DMS114 treated with DMSO at 0.1 percent for 48 hours (cell line): ENCODE data around the gene MAB21L4.

Experiments used
- DNase-seq: peaks from one replicate; lab custom pipeline; 2025; ENCODE audit not compliant: unreplicated experiment; lab: John Stamatoyannopoulos, UW

Gene MAB21L4

GRCh38 chr2:240884745-240885144, 11.2 kb downstream of the MAB21L4 start:
- DNase-seq = no peak

GRCh38 chr2:240884221-240884620, 11.7 kb downstream of the MAB21L4 start:
- no peak for DNase-seq

- no peak for DNase-seq
Observed at GRCh38 chr2:240881913-240882312, 14.0 kb downstream of the MAB21L4 start.

DNA sequence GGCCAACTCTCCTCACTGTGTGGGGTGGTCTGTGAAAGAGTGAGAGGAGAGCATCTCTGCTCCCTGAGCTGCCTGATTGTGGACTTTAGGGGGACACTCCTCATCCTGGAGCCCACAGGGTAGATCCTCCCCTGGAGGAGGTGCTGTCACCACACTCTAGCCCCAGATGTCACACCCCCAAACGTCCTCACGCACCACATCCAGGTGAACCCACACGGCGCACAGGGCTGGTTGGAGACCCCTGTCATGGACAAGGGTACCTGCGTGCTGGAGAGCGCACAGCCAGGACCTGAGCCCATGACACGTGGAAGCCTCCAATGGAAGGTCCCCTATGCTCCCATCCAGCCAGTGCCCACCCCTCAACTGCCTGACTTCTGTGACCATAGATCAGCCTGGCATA, 16.9 kb downstream of the MAB21L4 start:
- no peak for DNase-seq

GRCh38 chr2:240878341-240878936, 17.5 kb downstream of the MAB21L4 start:
- DNase-seq = no peak

- no peak for DNase-seq
Observed at GRCh38 chr2:240877460-240878340, 18.3 kb downstream of the MAB21L4 start.

DNA sequence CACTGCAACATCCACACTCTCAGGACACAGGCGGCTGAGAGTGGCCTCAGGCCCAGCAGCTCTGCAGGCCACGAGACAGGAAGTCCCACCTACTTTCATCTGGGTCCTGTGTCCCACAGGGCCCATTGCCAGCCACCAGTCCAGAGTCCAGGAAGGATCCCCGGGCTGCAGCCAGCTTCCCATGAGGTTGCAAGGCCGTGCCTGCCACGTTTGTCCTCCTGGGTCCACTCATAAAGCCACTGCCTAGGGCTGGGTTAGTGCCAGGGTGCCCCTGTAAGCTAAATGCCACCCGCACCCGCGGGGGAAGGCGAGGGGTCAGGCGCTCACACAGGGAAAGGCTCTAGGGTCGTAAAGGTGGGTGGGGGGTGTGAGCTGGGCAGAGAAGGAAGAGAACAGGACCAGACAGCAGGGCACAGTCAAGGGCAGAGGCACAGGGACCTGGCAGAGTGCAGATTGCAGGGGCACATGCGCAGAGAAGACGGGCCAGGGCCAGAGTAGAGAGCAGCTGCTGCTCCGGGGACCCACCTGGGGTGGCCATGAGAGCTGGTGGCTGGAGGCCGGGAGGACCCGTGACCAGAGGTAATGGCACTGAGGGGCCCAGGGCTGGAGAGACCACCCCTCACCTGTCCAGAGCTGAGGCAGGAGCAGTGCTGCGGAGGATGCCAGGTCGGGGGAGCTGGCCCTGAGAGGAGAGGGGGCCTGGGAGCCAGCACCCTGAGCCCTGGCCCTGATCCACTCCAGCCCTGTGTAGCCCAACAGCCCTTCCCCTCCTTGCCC, 19.3 kb downstream of the MAB21L4 start:
- no peak for DNase-seq

GRCh38 chr2:240876035-240876474, 19.9 kb downstream of the MAB21L4 start:
- no peak for DNase-seq

- DNase-seq = no peak
Observed at GRCh38 chr2:240875228-240876034, 20.5 kb downstream of the MAB21L4 start.

GRCh38 chr2:240874715-240875227, 21.2 kb downstream of the MAB21L4 start:
- no peak for DNase-seq

GRCh38 chr2:240873805-240874714, 21.9 kb downstream of the MAB21L4 start:
- no peak for DNase-seq

DNA sequence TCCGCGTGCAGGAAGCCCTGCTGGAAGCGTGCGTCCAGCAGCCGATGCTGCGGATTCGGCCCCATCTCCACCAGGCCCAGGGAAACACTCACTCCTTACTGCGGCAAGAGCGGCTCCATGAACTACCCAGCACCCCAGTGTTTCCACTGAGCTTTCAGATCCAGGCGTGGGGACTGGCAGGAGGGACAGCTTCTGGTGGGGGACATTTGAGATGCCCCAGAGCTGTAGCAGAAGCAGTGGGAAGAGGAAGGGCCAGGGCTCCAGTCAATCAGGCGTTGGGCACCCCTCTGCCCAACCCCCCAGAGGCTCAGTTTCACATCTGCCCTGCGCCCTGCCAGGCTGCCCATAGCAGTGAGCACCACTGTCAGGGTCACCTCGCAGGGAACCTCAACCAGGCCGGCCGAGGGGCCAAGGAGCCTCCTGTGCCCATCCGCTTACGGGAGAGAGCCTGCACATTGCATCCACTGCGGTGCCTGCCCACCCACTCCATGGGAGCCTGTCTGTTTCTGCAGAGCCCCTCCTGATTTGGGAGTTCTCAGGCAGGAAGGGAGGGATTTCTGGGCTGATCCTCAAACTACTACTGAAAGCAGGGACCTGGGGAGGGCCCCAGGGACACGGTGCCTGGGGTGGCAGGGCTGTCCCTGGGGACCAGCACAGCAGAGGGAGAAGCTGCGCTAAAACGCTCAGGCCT, 22.7 kb downstream of the MAB21L4 start:
- DNase-seq = no peak

DNA sequence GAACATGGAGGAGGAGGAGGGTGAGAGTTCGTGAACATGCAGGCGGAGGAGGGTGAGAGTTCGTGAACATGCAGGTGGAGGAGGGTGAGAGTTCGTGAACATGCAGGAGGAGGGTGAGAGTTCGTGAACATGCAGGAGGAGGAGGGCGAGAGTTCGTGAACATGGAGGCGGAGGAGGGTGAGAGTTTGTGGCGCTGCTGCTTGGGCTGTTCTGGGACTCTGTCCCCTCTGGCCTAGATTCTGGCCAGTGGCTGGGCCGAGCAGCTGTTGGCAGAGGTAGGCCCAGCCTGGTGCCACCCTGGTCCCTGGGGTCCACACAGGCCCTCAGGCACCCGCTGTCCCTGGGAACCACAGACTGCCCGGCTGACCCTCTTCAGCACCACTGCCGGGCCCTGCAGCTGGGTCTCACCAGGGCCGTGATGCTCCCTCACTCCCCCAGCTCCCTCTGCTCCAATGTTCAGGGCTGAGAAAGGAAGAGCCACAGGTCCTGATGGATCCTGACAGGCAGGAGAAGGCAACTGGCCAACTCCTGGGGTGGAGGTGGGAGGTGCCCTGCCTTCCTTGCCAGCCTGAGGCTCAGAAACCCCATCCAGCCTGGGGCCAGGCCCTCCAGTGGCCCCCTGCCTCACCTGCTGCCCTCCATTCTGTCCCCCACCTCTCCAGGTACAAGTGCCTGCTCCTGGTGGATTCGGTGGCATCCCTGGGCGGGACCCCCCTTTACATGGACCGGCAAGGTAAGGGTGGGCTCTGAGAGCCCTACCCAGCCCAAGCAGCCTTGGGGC, 23.4 kb downstream of the MAB21L4 start:
- no peak for DNase-seq

DNA sequence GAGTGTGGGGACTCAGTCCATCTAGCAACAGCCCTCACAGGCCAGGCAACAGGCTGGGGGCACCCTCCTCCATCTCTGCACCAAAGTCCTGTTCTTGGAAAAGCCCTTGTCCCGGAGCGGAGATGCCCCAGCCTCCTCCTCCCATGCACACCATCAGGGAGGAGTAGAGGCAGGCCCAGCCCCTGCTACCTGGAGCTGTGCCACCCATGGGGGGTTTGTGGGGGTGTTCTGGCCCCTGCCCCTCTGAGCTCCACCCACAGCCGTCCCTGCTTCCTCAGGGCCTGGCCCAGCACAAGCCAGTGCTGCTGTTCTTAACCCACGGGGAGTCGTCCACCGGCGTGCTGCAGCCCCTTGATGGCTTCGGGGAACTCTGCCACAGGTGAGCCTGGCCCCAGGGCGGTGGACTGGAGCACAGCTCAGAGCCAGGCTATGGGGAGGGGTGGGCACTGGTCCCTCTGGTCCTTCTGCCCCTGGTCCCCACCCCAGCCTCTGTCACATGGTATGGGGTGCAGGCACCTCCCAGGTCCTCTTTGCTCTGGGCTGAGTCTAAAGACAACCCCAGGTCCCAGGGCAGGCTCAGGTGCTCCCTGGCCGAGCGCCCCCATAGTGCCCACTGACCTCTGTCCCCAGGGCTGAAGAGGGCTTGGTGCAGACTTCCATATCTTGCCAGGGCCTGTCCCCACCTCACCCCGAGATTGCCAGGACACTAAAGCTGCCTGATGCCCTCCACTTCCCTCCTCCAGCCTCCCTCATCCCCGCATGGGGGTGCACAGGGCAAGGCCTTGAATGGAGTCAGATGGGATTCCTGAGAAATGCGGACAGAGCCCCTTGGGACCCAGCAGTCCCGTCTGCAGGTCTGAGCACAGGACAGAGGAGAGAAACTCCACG, 24.6 kb downstream of the MAB21L4 start:
- no peak for DNase-seq

DNA sequence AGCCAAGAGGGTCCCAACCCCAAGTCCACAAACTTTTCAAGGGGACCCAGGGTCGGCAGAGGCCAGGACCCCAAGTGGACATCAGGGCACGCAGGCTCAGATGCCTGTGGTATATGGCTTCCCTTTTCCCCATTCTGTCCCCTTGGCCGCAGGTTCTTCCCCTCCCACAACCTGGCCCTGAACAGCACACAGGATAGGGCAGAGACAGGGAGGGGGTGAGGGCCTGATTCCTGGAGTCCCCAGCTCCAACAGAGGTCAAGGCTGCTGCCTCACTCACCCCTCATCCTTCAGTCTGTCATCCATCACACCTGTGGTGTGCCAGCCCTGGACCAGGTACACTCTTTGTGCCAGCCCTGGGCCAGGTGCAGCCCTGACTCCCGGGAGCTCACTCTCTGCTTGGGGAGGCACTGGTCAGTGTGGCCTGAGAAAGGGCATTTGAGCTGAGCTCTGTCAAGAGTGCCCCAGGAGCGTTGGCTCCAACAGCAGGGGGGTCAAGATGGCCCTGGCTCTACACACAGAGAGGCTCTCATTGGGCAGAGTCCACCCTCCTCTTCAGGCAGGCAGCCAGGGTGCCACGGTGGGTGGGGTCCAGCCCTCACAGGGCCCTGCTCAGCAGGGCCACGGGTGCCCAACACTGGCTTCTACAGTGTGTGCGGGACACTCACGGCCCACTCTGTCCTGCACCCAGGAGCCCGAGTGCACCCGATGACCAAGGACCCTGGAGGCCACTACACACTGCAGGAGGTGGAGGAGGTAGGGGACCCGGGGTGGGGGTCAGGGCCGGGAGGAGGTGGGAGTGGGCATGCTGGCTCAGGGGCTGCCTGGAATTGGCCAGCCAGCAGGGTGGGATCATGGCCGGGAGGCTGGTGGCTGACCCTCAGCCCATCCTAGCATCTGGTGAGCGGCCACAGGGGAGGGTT, 25.7 kb downstream of the MAB21L4 start:
- DNase-seq = no peak
